ENCODE data around the gene ATG16L2. TPM values are rescaled to one million over a fixed set of nuclear protein-coding genes. Genes with fewer than 3 reads are reported as not detected.

Gene ATG16L2
- polyA plus RNA-seq, 2 of the 4 experiments (the other 2 are of a cell fraction), result 6.1 to 6.3 TPM

- TF ChIP-seq RAD21 (conservative IDR thresholded peaks at IDR 0.05 in 1 of 2, IDR thresholded peaks at IDR 0.05 in 1 of 2), result no peak
- no peak for TF ChIP-seq MAZ (IDR thresholded peaks at IDR 0.05; ENCODE audit: borderline replicate concordance, low read depth, low read length)
- no peak for TF ChIP-seq EHMT2 (IDR thresholded peaks at IDR 0.05; ENCODE audit: low read depth)
- no peak for TF ChIP-seq TP53 (CRISPR knock-in tag; IDR thresholded peaks at IDR 0.05)
- peak; percentile 57; the same call in 1 of the 2 replicates for TF ChIP-seq GATA3 (IDR thresholded peaks at IDR 0.05; ENCODE audit: borderline replicate concordance)
- TF ChIP-seq PHF8 (IDR thresholded peaks at IDR 0.05; ENCODE audit: borderline replicate concordance, low read depth), result no peak
- no peak for TF ChIP-seq USF2 (IDR thresholded peaks at IDR 0.05)
- no peak for TF ChIP-seq FOSL2 (IDR thresholded peaks at IDR 0.05)
- TF ChIP-seq FOSL2 (CRISPR knock-in tag; IDR thresholded peaks at IDR 0.05), result peak; percentile 49; the same call in 1 of the 2 replicates
- TF ChIP-seq NPAS2 (CRISPR knock-in tag; IDR thresholded peaks at IDR 0.05; ENCODE audit: borderline replicate concordance), result no peak
- TF ChIP-seq BHLHE40 (IDR thresholded peaks at IDR 0.05; ENCODE audit: low read depth, low read length), result no peak
- 0 out of 2 replicates have a peak, but pooled peaks have one; percentile 13 for TF ChIP-seq ZNF302 (CRISPR knock-in tag; IDR thresholded peaks at IDR 0.05)
- no peak for TF ChIP-seq KDM1A (IDR thresholded peaks at IDR 0.05; ENCODE audit: low read depth)
- TF ChIP-seq SREBF2 (IDR thresholded peaks at IDR 0.05), result no peak
- TF ChIP-seq POLR2AphosphoS2 (conservative IDR thresholded peaks at IDR 0.05; ENCODE audit: low read length), result no peak
- no peak for TF ChIP-seq EHF (CRISPR knock-in tag; IDR thresholded peaks at IDR 0.05)
- no peak for TF ChIP-seq CBX8 (IDR thresholded peaks at IDR 0.05)
- TF ChIP-seq HOXB5 (CRISPR knock-in tag; IDR thresholded peaks at IDR 0.05), result no peak
- TF ChIP-seq MAX (IDR thresholded peaks at IDR 0.05), result no peak
- TF ChIP-seq CEBPB (IDR thresholded peaks at IDR 0.05), result peak; percentile 92 to 95
- no peak for TF ChIP-seq RCOR1 (IDR thresholded peaks at IDR 0.05; ENCODE audit: low read depth, low read length)
- no peak for TF ChIP-seq ZC3H11A (IDR thresholded peaks at IDR 0.05)
- TF ChIP-seq NFE2L2 (conservative IDR thresholded peaks at IDR 0.05; ENCODE audit: low read length), result peak; percentile 78
- no peak for TF ChIP-seq E2F6 (IDR thresholded peaks at IDR 0.05; ENCODE audit: borderline replicate concordance, low read depth)
- no peak for TF ChIP-seq CBX2 (IDR thresholded peaks at IDR 0.05; ENCODE audit: borderline replicate concordance, low read depth)
- no peak for TF ChIP-seq RARB (CRISPR knock-in tag; IDR thresholded peaks at IDR 0.05)
- TF ChIP-seq NR3C1 (IDR thresholded peaks at IDR 0.05), result no peak
- no peak for TF ChIP-seq CHD4 (IDR thresholded peaks at IDR 0.05; ENCODE audit: borderline replicate concordance)
- TF ChIP-seq HMGXB4 (CRISPR knock-in tag; IDR thresholded peaks at IDR 0.05; ENCODE audit: borderline replicate concordance), result no peak
- TF ChIP-seq RFX5 (IDR thresholded peaks at IDR 0.05), result 0 out of 2 replicates have a peak, but pooled peaks have one; percentile 50
- no peak for TF ChIP-seq ZFP36 (IDR thresholded peaks at IDR 0.05; ENCODE audit: borderline replicate concordance, partially characterized antibody)
- TF ChIP-seq HES2 (IDR thresholded peaks at IDR 0.05), result peak; percentile 82
- no peak for TF ChIP-seq MYC (IDR thresholded peaks at IDR 0.05; ENCODE audit: borderline replicate concordance, low read length)
- no peak for TF ChIP-seq ESRRA (IDR thresholded peaks at IDR 0.05; ENCODE audit: borderline replicate concordance, low read length)
- TF ChIP-seq EP300 (IDR thresholded peaks at IDR 0.05), result peak; percentile 72; a peak in 3 of 5 replicates
These were observed 7.1 kb upstream of the ATG16L2 start (continued) for GRCh38 chr11:72807021-72807693.

Measured in A549 (cell line).